ENCODE measurements around the gene RAB6B.

The RAB6B gene

GRCh38 chr3:133930341-133930933 lies 34.8 kb upstream of the RAB6B start:
- DNase-seq (ENCODE audit: low read depth) = peak; percentile 55
- H3K4me3 ChIP-seq (ENCODE audit: control insufficient read depth, low read depth, low read length) = no peak overlapping the region

DNA sequence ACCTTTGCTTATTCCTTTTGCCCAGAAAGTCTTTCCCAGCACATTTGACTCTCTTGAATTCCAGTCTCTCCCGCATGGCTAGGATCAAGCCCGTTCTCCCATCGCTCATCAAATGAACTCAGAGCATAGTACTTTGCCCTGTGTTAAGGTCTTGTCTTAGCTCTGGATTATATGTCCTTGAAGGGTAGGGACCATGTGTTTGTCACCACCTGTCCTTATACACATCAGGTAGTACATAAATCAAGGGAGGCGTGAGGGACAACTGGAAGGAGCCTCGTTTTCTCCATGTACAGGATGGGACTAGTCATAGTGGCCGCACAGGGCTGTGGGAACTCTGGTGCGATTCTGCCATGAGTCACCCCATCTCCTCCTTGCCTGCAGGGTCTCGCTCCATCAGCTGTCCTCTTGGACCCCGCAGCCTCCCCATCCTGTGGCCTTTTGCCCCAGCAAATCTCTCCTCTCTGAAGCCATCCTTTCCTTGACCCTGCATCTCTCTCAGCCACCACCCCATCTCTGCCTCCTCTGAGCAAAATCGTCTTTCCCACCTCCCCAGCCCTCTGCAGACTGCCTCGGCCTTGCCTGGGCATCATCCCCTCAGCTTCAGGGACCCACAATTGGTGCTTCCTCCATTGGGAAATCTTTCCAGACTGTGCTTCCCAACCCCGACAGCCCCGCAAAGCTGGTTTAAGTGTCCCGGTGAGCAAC lies 33.4 kb upstream of the RAB6B start:
- no peak for DNase-seq (ENCODE audit: low read depth)
- TF ChIP-seq, protein P1, sequence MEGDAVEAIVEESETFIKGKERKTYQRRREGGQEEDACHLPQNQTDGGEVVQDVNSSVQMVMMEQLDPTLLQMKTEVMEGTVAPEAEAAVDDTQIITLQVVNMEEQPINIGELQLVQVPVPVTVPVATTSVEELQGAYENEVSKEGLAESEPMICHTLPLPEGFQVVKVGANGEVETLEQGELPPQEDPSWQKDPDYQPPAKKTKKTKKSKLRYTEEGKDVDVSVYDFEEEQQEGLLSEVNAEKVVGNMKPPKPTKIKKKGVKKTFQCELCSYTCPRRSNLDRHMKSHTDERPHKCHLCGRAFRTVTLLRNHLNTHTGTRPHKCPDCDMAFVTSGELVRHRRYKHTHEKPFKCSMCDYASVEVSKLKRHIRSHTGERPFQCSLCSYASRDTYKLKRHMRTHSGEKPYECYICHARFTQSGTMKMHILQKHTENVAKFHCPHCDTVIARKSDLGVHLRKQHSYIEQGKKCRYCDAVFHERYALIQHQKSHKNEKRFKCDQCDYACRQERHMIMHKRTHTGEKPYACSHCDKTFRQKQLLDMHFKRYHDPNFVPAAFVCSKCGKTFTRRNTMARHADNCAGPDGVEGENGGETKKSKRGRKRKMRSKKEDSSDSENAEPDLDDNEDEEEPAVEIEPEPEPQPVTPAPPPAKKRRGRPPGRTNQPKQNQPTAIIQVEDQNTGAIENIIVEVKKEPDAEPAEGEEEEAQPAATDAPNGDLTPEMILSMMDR (IDR thresholded peaks at IDR 0.05; ENCODE audit: control insufficient read depth, insufficient read depth, low read depth, low read length, missing control alignments) = no peak
- no peak overlapping the region for H3K4me3 ChIP-seq (ENCODE audit: control insufficient read depth, low read depth, low read length)

More at GRCh38 chr3:133930341-133930933, 34.8 kb upstream of the RAB6B start:
- TF ChIP-seq, protein P1 (IDR thresholded peaks at IDR 0.05; ENCODE audit: control insufficient read depth, insufficient read depth, low read depth, low read length, missing control alignments) = peak; percentile 81

DNA sequence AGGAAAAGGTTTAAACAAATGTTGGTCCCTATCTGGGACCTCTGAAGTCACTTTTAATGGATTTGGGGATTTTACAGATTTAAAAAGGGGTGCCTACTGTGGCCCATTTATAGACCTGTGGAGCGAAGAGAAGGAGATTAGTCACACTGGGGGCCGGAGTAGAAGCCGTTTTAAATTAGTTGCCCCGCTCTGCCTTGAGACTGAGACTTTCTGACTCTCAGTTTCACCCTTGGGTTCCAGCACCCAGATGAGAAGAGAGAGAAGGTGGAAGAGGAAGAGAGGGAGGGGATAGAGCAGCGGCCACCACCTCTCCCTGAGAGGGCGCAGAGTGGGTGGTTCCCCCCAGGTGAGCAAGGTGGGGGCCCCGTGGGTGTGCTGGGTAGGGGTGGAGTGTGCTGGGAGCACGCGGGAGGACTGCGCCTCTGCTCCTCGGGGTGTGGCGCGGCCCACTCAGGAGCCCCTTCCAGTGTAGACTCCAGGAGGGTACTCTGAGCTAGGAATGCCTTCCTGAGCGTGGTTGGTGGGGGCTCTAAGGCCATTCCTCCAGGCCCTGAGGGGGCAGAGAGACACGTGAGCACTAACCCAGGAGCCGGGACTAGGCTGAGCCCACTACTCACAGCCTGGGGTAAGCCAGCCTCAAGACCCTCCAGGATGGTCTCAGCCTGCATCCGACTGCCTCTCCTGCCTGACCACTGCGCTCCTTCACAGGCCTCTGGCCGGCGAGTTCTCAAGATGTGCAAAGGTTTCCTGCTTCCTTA lies 32.6 kb upstream of the RAB6B start:
- TF ChIP-seq, protein P1 (IDR thresholded peaks at IDR 0.05; ENCODE audit: control insufficient read depth, insufficient read depth, low read depth, low read length, missing control alignments) = no peak
- no peak overlapping the region for H3K4me3 ChIP-seq (ENCODE audit: control insufficient read depth, low read depth, low read length)

DNA sequence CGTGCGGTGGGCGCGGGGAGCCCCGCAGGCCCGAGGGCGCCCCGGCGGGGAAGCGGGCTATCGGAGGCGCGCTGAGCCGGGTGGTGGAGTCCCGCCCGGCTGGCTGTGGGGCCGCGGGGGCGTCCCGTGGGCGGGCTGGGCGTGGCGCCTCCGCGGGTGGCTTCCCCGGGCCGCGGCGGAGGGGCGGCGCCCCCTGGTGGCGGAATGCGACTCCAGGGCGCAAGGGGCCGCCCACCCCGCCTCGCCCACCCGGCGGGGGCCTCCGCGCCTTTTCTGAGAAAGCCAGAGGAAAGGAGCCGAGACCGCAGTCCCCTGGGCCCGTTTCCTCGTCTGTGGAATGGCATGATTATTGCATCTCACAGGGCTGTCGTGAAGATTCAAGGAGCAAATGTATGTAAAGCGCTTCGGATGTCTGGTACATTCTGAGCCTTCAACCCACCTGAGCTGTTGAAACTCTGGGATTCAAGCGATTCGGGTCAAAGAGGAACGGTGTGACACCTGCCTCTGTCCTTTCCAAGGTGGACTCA lies 31.9 kb upstream of the RAB6B start:
- H3K4me3 ChIP-seq (ENCODE audit: control insufficient read depth, low read depth, low read length) = peak overlapping the region; percentile 35
- DNase-seq (ENCODE audit: low read depth) = no peak
- TF ChIP-seq, protein P1 (IDR thresholded peaks at IDR 0.05; ENCODE audit: control insufficient read depth, insufficient read depth, low read depth, low read length, missing control alignments) = peak; percentile 46

More for the DNA sequence above, 32.6 kb upstream of the RAB6B start:
- no peak for DNase-seq (ENCODE audit: low read depth)

GRCh38 chr3:133926736-133927539 lies 31.3 kb upstream of the RAB6B start:
- no peak for DNase-seq (ENCODE audit: low read depth)
- H3K4me3 ChIP-seq (ENCODE audit: control insufficient read depth, low read depth, low read length) = peak overlapping the region; percentile 35
- TF ChIP-seq, protein P1 (IDR thresholded peaks at IDR 0.05; ENCODE audit: control insufficient read depth, insufficient read depth, low read depth, low read length, missing control alignments) = no peak

All from AG09309 (cell line).